Skeletal muscle satellite cell (primary cell): ENCODE data around the gene PXK. TPM values are rescaled to one million over a fixed set of nuclear protein-coding genes. Genes with fewer than 3 reads are reported as not detected.

Experiments
- H3K27me3 ChIP-seq: 2 replicates; pipeline ENCODE4 v1.7.0; 2013; ENCODE audit warnings: low read length; ENCODE audit not compliant: control insufficient read depth, insufficient read depth
- H3K36me3 ChIP-seq: 2 replicates; pipeline ENCODE4 v1.7.0; 2013; ENCODE audit warnings: mild to moderate bottlenecking, control low read depth, low read length; ENCODE audit not compliant: insufficient read depth
- H3K4me1 ChIP-seq: 2 replicates; pipeline ENCODE4 v1.7.0; 2013; ENCODE audit warnings: low read length; ENCODE audit not compliant: control insufficient read depth, insufficient read depth
- H3K4me2 ChIP-seq: 2 replicates; pipeline ENCODE4 v1.7.0; 2013; ENCODE audit warnings: mild to moderate bottlenecking, low read length
- H3K4me3 ChIP-seq: 2 replicates; pipeline ENCODE4 v1.7.0; 2013; ENCODE audit warnings: low read length
- H3K9ac ChIP-seq: 2 replicates; pipeline ENCODE4 v1.7.0; 2013; ENCODE audit warnings: mild to moderate bottlenecking, low read depth, low read length, moderate library complexity
- H3K9me3 ChIP-seq: replicated peaks from 2 replicates; pipeline ENCODE4 v1.7.0; 2013; ENCODE audit warnings: mild to moderate bottlenecking, control low read depth, low read length
- small RNA-seq: library from RNA; depleted of rRNA; stranded (forward); fragments of <200 nt; gene quantifications from one replicate; pipeline ENCODE3, GENCODE V24; 2012

PXK gene

GRCh38 chr3:58474967-58475578, 142.4 kb downstream of the PXK start:
- H3K9me3 ChIP-seq = no peaks in the 10 kb centered on the region
- no peak overlapping the region for H3K4me3 ChIP-seq
- H3K9ac ChIP-seq = no peak overlapping the region
- no peaks in the 10 kb centered on the region for H3K36me3 ChIP-seq
- no peaks in the 10 kb centered on the region for H3K27me3 ChIP-seq
- no peak overlapping the region for H3K4me2 ChIP-seq
- H3K4me1 ChIP-seq = peaks cover 27% of the 10 kb centered on the region

Small RNA genes lying within 50 kb of the gene (small RNA-seq; reads per million reads assigned to genes)
- not detected for gene AC098479.1
